ENCODE measurements around the gene GALNT6.
A peak's percentile ranks its signal among the peaks of the same experiment; 100 is the strongest.

GALNT6 gene, protein sequence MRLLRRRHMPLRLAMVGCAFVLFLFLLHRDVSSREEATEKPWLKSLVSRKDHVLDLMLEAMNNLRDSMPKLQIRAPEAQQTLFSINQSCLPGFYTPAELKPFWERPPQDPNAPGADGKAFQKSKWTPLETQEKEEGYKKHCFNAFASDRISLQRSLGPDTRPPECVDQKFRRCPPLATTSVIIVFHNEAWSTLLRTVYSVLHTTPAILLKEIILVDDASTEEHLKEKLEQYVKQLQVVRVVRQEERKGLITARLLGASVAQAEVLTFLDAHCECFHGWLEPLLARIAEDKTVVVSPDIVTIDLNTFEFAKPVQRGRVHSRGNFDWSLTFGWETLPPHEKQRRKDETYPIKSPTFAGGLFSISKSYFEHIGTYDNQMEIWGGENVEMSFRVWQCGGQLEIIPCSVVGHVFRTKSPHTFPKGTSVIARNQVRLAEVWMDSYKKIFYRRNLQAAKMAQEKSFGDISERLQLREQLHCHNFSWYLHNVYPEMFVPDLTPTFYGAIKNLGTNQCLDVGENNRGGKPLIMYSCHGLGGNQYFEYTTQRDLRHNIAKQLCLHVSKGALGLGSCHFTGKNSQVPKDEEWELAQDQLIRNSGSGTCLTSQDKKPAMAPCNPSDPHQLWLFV

DNA sequence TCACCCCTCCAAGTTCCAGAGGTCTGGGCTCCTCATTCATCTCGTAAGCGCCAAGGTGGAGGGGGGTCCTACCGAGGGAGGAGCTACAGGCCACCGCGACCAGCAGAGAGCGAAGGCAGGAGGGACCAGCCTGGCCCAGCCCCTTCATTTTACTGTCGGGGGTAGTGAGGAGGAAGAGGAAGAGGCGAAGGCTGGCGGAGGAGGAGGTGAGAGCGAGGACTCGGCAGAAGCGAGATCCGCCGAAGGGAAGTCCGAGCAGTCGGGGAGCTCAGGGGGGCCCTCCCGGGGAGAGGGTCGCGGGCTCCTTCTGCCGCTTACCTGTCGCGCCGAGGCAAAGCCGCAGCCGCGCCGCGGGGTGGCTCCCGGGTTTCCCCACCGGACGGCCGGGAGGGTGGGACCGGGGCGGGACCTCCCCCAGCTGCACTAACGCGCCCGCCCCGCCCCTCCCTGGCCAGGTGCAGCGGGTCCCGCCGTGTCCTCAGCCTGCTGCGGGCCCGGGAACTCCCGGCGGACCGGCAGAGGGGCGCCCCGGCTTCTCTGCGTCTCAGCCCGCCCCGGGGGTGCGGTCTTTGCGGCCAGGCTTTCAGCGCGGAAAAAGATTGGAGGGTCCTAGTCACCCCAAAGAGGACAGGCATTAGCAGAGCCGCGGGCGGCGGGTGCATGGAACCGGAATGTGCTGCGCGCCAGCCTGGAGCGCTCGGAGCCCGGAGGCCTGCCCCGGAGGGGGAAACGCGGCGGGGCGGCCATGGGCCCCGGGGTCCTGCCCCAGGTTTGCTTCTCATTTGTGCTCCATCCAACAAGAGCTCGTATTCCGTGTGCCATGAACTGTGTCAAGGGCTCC lies at the start of gene GALNT6:
Gene GALNT6, minus strand, starts transcription at position 124 of the 841 bp plus-strand sequence. CDS start 11,625 bp downstream, outside the sequence.
- peak; percentile 32 to 50 for DNase-seq (ENCODE audit: low read depth in 2 of 2, low spot score in 1 of 2)

DNA sequence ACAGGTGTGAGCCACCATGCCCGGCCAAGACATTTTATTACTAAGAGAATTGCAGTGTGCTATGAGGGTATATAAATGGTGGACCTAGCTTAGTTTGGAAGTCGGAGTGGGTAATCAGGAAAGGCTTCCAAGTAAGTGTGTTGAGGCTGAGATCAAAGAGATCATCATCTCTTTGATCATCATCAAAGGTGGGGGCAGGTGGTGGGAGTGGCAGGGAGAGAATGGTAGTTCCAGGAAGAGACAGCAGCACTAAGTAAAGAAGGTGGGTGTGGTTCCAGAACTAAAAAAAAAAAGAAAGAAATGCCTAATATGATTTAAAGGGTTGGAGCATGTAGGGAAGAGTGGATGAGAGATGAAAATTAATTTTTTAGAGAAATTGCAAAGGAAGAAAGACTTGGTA lies 48.1 kb upstream of the GALNT6 start:
- no peak for DNase-seq (ENCODE audit: low read depth in 2 of 2, low spot score in 1 of 2)

DNA sequence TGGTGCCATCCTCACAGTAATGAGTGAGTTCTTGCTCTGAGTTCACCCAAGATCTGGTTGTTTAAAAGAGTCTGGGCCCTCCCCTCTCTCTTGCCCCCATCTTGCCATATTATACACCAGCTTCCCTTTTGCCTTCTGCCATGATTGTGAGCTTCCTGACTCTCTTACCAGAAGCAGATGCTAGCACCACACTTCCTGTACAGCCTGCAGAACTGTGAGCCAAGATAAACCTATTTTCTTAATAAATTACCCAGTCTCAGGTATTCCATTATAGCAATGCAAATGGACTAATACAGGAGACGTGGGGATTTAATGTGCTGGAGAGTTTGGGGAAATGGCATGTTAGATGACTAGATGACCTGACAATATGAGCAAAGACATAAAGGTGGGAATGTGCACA lies 46.2 kb upstream of the GALNT6 start:
- DNase-seq (ENCODE audit: low read depth in 2 of 2, low spot score in 1 of 2), result no peak

DNA sequence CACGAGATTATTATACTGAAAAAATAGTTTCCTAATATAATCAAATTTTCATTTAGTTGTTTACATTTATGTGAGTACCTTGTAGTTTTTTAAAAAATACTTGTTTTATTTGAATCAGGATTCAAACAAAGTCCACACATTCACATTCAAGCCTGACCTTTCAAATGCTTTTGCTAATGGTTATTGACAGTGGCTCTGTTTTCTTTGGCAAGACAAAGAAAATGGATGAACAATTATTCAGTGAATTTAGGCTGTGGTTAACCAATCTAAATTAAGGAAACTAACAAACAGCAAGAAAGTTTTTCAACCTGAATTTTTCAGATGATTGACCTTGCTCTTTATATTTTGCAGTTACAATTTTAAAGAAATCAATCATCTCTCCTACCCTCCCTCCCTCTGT lies 43.1 kb upstream of the GALNT6 start:
- no peak for DNase-seq (ENCODE audit: low read depth in 2 of 2, low spot score in 1 of 2)

DNA sequence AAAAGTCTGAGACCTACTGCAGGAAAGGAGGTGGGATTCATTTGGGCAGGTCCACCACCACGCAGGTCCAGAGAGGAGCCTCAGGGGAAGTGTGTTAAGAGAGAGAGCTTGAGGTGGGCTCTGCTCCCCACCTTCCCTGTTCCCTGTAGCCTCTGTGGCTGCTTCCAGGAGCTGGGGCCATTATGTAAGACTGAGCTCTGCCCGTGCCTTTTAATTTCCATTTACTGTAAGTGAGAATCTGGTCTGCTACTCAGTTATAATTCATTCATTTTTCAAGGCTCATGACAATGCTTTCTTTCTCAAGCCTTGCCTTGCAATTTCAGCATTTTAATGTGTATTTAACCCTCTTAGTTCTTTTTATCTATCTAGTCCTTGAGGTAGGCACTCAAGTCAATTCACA lies 41.7 kb upstream of the GALNT6 start:
- no peak for DNase-seq (ENCODE audit: low read depth in 2 of 2, low spot score in 1 of 2)

DNA sequence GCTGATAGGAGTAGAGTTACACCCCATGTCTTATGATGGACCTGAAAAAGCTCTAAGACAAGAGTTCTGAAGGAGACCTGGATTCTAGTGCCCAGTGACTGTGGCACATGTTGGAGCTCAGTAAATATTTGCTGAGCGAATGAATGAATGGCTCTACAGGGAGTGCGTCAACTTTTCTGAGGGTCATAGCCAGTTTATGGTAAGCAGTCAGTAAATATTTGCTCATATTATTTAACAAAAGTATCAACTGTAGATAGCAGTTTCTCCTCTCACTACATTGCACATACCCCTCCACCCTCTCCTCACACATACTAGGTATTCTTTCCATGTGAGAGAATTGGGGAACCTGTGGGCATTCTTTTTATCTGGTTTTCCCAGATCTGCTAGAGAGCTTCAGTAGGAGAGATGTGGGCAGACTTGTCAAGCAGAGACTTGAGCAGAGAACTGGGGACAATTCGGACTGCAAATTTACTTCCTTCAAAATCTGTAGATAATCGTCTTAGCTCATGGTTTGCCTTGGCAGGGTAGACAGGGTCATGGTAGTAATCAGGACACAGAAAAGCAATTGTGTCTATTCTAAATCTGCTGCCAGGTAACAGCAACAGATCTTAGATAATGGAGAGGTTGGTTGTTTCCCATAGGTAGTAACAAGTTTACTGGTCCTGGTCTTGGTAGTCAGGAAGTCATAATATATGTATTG lies 39.1 kb upstream of the GALNT6 start:
- DNase-seq (ENCODE audit: low read depth in 2 of 2, low spot score in 1 of 2), result no peak

DNA sequence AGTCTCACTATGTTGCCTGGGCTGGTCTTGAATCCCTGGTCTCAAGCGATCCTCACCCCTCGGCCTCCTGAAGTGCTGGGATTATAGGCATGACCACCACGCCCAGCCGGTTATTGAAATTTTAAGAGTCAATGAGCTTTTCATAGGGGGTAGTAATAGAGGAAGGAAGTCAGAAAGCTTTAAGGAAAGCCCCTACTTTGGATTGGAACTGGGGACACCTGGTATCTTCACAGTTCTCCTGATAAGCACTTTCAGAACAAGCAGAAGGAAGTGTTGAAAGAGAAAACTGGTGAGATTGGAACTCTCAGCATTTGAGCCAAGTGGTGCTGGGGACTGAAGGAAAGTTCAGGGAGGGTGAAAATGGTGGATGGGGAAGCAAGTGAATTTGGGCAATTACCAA lies 38.5 kb upstream of the GALNT6 start:
- no peak for DNase-seq (ENCODE audit: low read depth in 2 of 2, low spot score in 1 of 2)

DNA sequence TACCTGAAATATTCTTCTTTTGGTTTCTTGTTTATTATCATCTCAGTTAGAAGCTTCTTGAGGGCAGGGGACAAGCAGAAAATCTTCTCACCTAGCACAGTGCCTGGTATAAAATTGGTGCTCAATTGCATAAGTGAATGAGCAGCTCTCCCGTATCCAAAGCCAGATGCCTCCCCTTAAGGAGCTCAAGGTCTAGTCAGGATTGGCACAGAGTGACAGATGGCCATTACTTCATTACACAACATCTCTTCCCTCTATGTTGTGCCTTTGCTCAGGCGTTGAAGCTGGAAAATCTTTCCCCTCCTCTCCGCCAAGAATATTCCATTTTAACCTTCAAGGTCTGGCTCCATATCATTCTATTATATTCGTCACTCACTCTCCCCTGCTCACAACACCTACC lies 37.0 kb upstream of the GALNT6 start:
- no peak for DNase-seq (ENCODE audit: low read depth in 2 of 2, low spot score in 1 of 2)

DNA sequence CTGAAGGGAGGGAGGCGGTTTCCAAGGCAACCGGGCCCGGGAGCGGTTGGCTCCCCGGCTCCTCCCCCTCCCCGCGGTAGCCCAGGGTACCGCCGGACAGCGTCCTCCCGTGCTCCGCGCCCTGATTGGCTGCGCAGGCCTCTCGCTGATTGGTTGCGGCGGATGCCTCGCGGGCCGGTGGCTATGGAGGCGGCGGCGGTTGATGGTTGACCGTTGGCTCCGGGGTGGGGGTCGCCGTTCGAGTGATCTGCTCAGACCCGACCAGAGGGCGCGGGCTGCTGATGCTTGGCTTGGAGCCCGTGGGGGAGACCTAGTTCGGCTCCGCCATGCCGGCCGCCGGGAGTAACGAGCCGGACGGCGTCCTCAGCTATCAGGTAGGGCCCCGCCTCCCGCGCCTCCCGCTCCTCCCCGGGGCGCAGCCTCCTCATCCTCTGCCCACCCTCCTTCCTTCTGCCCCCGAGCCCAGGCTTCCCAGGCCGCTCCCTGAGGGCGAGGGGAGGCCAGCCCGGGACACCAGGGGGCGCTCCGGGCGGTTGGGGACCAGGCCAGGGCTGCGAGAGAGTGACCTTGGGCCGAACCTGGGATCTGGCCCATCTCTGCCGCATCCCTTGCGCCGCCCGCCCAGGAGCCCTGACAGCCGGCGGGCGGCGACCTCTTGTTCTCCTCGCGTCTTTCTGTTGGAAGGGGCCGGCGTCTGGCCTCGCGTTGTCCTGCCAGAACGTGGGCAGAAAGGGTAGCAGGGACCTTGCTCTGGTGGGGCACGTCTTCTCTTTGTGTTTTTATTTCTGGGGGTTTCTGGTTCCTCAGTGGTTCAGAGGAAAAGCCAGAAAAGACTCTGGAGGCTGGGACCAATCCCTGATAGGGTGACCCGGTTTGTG lies 33.7 kb upstream of the GALNT6 start, which contains the start of gene SLC4A8:
Gene SLC4A8, plus strand, starts transcription at position 170 of the 878 bp plus-strand sequence. Its CDS starts 157 bp downstream, at position 327.
- DNase-seq (ENCODE audit: low read depth in 2 of 2, low spot score in 1 of 2), result peak; percentile 32 to 44

DNA sequence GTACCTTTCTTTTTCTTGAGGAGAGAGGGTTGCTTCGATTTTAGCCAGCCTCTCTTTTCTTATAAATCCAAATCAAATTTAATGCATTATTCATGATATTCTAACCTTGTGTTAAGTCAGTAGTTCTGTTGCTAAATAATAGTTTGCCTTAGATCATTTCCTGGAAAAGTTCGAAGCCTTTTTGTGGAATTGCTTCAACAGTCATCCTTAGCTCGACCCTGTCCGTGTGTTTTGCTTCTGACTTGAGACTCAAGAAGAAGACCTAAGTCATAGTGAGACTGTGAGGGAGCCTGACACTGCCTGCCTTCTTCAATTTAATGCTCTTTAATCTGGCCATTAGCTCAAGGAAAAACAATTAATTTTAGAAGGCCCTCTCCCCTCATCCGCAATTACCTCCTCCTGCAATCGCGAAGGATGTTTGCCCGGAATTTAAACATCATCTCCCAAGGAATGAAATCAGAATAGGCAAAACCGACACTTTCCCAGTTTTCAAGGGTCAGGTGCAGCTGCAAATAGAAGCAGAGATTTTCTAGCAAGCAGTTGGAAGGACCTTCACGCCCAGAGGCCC lies 33.0 kb upstream of the GALNT6 start:
- no peak for DNase-seq (ENCODE audit: low read depth in 2 of 2, low spot score in 1 of 2)

DNA sequence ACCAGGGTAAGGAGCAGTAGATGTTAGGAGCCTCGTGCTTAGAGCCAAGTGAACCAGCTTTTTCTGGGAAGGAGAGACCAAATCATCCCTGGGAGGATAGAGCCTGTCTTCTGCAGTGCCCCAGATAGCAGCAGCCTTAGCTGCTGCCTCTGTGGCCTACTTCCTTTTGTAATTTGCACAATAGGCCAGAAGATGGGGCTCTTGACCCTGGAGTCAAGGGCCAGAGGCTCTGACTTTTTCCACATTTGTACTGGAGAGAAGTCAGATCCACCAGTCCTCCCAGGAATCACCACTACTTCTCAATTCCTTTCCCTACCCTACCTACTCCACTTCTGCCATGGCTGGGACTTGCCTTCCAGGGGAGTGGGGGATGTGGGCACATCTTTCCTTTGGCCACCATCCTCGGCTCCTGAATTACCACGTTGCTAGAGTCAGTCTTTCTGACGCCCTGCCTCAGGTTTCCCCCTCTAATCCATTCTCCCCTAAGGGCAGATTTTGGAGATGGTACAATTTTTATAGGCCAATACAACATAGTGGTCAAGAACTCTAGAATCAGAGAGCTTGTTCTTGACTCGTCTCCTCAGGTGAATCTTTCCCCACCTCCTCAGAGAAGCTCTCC lies 30.2 kb upstream of the GALNT6 start:
- DNase-seq (ENCODE audit: low read depth in 2 of 2, low spot score in 1 of 2), result no peak

DNA sequence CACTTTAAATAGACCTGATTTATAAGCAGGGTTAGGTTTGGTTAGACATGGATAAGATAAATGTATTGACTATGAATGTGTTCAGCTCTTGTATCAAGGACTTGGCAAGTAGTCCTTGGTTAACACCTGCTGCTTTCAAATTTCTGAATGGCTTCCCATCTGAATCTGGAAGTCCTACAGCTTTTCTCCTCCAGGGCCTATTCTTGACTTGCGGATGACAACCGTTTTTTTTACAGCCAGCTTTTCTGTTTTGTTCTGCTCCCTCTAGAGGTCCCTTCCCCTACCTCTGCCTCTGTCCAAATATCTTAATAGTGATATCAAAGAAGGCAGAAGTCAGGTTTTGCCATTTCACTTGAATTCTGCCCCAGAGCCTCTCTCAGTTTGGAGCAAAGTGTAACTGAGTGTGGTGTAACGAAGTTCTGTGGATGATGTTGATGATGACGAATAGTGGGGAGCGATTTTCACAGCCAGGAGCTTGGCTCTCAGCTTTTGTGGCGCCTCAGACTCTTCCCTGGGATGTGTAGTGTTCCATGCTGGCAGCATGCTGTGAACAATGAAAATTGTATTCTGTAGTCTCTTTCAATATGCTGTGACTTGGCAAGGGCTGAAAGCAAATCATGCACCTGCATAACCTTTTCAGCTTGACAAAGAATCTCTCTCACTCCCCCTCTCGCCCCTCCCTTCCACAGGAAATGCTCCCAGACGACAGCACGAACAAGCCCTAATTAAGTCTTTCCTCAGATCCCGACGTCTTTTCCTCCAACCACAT lies 28.4 kb upstream of the GALNT6 start:
- no peak for DNase-seq (ENCODE audit: low read depth in 2 of 2, low spot score in 1 of 2)

DNA sequence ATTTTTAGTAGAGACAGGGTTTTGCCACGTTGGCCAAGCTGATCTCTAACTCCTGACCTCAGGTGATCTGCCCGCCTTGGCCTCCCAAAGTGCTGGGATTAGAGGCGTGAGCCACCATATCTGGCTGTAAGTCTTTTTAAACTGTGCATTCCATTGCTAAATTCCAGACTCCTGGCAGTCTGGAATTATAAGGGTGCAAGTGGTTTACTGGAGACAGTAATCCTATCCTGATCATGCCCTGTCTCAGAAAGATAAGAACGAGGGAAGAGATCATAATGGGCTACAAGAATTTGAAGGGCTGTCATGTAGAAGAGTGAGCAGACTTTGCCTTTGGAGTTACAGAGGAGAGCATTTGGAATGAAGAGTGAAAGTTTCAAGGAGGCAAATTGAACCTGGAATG lies 26.6 kb upstream of the GALNT6 start:
- DNase-seq (ENCODE audit: low read depth in 2 of 2, low spot score in 1 of 2), result no peak

DNA sequence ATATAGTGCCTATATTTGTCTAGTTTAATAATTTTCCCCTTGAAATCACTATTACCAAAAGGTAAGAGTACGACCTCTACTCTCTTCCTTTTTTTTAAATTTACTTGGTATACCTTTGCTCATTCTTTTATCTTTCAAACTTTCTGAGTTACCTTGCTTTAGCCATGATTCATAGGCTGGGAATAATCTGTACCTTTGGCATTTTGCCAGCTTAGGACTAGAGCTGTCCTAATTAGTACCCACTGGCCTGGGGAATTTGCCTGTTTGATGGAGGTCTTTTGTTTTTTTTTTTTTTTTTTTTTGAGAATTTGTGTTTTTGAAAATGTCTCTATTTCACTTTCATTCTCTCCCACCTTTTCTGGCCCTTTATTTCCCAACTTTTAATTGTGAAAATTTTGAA lies 24.7 kb upstream of the GALNT6 start:
- DNase-seq (ENCODE audit: low read depth in 2 of 2, low spot score in 1 of 2), result no peak

DNA sequence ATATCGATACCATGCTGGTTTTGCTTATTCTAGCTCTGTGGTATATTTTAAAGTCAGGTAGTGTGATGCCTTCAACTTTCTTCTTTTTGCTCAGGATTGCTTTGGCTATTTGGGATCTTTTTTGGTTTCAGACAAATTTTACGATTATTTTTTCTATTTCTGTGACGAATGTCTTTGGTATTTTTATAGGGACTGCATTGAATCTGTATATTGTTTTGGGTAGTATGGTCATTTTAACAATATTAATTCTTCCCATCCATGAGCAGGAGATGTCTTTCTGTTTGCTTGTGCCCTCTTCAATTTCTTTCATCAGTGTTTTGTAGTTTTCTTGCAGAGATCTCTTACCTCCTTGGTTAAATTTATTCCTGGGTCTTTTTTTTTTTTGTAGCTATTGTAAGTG lies 22.6 kb upstream of the GALNT6 start:
- DNase-seq (ENCODE audit: low read depth in 2 of 2, low spot score in 1 of 2), result no peak

DNA sequence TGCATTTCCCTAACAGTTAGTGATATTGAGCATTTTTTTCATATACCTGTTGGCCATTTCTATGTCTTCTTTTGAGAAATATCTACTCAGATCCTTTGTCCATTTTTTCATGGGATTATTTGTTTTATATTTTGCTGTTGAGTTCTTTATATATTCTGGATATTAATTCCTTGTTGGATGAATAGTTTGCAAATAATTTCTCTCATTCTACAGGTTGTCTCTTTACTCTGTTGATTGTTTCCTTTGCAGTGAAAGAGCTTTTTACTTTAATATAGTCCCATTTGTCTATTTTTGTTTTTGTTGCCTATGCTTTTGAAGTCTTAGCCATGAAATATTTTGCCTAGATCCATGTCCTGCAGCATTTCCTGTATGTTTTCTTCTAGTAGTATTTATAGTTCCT lies 21.9 kb upstream of the GALNT6 start:
- no peak for DNase-seq (ENCODE audit: low read depth in 2 of 2, low spot score in 1 of 2)

DNA sequence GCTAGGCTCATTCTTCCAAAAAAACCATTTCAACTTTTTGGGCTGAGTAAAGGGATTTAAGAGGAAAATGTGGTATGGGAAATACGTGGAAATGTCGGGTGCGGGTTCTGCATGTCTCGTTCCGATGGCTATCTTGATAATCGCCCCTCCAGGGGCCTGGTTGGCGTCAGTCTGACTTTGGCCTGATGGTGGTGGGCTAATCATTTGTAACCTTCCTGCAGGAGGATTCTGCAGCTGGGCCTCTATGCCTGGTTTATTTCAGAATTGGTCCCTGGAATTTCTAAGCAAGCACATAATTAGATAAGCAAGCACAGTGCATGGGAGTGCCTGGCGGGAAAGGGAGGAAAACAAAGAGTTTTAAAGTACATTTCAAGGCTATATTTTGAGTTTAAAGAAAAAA lies 18.6 kb upstream of the GALNT6 start:
- DNase-seq (ENCODE audit: low read depth in 2 of 2, low spot score in 1 of 2), result no peak

DNA sequence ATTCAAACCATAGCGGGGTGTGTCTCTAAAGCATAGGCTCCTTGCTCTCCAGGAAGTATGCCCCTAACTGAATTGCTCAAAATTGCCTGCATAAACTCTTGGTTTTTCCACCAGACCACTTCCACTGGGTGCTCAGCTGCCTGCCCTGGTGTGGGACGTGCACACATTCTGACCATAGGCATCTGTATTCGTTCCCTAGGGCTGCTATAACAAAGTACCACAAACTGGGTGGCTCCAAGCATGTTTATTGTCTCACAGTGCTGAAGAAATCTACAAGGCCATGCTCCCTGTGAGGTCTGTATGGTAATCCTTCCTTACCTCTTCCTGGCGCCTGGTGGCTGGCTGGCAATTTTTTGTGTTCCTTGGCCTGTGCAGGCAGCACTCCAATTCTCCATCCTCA lies 16.4 kb upstream of the GALNT6 start:
- no peak for DNase-seq (ENCODE audit: low read depth in 2 of 2, low spot score in 1 of 2)

DNA sequence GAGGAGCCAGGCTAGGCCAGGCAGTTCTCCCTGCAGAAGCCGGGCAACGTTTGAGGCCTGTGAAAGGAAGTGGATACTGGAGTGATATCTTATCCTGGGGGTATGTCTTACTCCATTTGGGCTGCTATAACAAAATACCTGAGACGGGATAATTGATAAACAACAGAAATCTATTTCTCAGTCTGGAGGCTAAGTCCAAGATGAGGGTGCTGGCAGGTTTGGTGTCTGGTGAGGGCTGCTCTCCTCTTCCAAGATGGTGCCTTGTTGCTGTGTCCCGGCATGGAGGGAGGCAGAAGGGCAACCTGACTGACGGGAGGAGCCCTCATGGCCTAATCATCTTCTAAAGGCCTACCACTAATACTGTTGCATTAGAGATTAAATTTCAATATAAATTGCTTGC lies 15.7 kb upstream of the GALNT6 start:
- no peak for DNase-seq (ENCODE audit: low read depth in 2 of 2, low spot score in 1 of 2)
